Choroid plexus epithelial cell (primary cell): ENCODE data around the gene MYMX.
A peak's percentile ranks its signal among the peaks of the same experiment; 100 is the strongest.

Experiments used
- DNase-seq: peaks from one replicate; pipeline ENCODE4 v3.0.0-alpha.2; 2010; ENCODE audit warnings: low read depth
- H3K4me3 ChIP-seq: 2 replicates; pipeline ENCODE4 v1.5.1; 2011; ENCODE audit warnings: low read depth, mild to moderate bottlenecking, control low read depth, low read length, moderate library complexity
- CTCF ChIP-seq: conservative IDR thresholded peaks from 2 replicates; pipeline ENCODE4 v1.5.1; 2011; ENCODE audit warnings: low read depth, mild to moderate bottlenecking, control low read depth, inconsistent platforms, low read length, moderate library complexity

The MYMX gene

GRCh38 chr6:44248579-44248978 is 31.9 kb downstream of the MYMX start:
- peak overlapping the region; percentile 76 for H3K4me3 ChIP-seq
- DNase-seq: no peak
- no peak for TF ChIP-seq CTCF

DNA sequence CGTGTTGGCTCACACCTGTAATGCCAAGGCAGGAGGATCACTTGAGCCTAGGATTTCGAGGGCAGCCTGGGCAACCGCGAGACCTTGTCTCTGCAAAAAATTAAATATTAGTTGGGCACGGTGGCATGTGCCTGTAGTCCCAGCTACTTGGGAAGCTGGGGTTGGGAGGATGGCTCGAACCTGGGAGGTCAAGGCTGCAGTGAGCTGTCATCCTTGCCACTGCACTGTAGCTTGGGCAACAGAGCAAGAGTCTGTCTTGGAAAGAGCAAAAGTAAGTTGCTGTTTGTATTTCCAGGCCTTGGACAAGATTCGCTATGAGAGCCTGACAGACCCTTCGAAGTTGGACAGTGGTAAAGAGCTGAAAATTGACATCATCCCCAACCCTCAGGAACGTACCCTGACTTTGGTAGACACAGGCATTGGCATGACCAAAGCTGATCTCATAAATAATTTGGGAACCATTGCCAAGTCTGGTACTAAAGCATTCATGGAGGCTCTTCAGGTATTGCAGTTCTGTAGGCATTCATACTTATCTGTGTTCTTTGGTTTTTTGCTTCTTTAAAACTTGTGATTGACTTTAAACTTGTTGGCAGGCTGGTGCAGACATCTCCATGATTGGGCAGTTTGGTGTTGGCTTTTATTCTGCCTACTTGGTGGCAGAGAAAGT is 32.5 kb downstream of the MYMX start:
- no peak for DNase-seq
- no peak for TF ChIP-seq CTCF
- peak overlapping the region; percentile 76 for H3K4me3 ChIP-seq

GRCh38 chr6:44250067-44250717 is 33.5 kb downstream of the MYMX start:
- no peak overlapping the region for H3K4me3 ChIP-seq
- no peak for TF ChIP-seq CTCF
- no peak for DNase-seq

- no peak for TF ChIP-seq CTCF
- DNase-seq: no peak
- no peak overlapping the region for H3K4me3 ChIP-seq
These were observed 34.0 kb downstream of the MYMX start for GRCh38 chr6:44250718-44251123.

DNA sequence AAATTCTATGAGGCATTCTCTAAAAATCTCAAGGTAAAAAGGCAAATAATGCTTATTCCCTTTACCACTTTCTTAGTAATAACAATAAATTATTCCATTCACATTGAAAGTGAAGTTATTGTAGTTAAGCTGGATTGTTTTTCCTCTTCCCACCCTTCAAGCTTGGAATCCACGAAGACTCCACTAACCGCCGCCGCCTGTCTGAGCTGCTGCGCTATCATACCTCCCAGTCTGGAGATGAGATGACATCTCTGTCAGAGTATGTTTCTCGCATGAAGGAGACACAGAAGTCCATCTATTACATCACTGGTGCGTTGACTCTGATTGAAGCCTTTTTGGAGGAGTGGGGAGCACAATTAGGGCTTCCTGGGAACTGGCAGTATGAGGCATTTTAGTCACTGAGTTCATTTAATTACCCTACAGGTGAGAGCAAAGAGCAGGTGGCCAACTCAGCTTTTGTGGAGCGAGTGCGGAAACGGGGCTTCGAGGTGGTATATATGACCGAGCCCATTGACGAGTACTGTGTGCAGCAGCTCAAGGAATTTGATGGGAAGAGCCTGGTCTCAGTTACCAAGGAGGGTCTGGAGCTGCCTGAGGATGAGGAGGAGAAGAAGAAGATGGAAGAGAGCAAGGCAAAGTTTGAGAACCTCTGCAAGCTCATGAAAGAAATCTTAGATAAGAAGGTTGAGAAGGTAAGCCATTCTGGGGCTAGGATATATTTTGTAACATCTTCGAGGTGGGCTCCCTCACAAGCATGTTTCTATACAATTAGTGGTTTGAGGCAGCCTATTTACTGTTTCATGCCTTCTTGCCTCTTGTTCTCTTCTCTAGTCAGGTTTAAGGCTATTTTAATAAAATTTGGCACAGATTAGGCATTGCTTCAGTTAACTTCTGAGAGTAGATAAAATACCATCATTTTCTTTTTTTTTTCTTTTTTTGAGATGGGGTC is 35.1 kb downstream of the MYMX start:
- no peak overlapping the region for H3K4me3 ChIP-seq
- no peak for DNase-seq
- TF ChIP-seq CTCF: no peak

DNA sequence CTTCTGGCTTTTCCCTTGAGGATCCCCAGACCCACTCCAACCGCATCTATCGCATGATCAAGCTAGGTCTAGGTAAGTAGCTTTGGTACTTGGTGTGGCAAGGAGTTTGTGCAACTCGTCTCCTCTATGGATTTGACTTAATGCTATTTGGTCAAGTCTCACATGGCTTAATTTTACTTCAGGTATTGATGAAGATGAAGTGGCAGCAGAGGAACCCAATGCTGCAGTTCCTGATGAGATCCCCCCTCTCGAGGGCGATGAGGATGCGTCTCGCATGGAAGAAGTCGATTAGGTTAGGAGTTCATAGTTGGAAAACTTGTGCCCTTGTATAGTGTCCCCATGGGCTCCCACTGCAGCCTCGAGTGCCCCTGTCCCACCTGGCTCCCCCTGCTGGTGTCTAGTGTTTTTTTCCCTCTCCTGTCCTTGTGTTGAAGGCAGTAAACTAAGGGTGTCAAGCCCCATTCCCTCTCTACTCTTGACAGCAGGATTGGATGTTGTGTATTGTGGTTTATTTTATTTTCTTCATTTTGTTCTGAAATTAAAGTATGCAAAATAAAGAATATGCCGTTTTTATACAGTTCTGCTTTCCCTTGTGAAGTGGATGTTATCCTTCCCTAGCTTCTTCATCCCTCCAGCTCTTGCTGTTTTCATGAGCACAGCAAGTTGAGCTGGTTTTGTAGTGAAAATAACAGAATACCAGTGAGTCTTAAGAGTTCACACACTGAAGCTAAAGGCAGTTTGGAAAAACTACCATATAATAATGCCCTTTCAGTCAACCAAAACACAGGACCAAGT is 36.8 kb downstream of the MYMX start:
- H3K4me3 ChIP-seq: no peak overlapping the region
- peak; percentile 66 for TF ChIP-seq CTCF
- peak; percentile 42 for DNase-seq
